Measurements from ENCODE around the gene CFL2.
"Not testable (repeated sequence)": the region's sequence is repeated elsewhere in the genome, so short reads cannot be mapped to it uniquely, and the experiment has no call there.

The CFL2 gene

DNA sequence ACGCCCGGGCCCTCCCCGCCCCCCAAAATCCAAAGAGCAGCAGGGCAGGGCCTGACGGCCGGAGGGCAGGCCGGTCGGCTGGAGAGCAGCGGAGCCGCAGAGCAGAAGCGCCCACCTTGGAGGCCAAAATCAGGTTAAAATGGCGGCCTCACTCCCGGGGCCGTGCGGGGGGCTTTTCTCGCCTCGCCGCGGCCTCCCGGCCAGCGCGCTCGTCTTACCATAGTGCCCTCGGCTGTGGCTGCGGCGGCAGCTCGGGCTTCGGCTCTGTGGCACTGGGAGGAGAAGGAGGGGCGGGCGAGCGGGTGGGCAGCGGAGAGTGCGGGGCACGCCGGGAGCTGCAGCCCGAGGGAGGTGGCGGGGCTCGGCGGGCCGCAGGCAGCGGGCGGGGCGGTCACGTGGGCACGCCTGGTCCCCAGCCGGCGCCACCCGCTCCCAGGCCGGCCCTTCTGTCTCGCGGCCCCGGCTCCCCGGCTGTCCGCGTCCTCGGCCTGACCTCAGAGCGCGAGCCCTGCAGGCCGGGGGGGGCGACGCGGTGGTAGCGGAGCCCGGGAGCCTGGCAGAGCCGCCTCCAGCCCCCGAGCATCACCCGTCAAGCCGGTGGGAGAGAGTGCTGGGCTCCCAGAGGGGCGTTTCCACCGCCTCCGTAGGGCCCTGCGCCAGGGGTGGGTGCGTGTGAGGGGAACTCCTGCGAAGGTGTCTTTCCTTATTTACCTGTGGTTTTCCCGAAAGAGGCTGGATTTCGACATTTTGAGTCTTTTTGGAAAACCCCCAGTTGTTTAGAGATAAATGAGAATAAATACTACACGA lies at the start of gene CFL2:
Gene CFL2, minus strand, starts transcription at position 274 of the 807 bp plus-strand sequence. Its CDS starts 53 bp downstream, at position 221.
- no peak for DNase-seq

DNA sequence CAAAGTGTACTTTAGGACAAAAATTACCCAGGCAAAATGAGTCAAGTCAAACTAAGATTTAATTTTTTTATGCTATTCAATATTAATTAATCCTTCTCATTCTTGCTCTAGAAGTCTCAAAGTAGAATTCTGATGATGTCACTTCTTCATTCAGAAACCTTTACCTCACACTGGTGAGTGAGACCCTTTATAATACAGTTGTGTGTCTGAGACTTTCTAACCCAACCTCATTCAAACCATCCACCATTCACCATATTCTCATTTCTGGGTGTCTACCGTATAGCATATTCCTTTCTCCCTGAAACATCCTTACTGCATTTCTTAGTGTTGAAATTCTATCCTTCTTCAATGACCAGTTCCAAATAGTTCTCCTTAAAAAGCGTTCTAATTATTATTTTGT lies 40.8 kb upstream of the CFL2 start:
- no peak for DNase-seq

DNA sequence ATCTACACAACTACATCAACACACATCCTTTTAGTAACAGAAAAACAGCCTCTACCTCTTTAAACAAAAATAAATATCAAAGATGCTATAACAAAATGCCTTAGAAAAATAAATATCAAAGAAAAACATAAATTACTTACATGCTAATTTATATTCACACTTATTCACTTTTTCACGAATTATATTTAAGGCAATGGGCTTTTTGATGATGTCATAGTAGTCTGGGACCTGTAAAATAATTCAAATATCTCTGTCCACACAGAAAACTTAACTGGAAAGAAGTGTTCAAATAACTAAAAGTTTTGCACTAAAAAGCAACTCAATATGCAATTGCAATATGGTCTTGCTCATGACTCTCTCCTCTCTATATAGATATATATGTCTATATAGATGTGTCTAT lies 40.3 kb upstream of the CFL2 start:
- no peak for DNase-seq

DNA sequence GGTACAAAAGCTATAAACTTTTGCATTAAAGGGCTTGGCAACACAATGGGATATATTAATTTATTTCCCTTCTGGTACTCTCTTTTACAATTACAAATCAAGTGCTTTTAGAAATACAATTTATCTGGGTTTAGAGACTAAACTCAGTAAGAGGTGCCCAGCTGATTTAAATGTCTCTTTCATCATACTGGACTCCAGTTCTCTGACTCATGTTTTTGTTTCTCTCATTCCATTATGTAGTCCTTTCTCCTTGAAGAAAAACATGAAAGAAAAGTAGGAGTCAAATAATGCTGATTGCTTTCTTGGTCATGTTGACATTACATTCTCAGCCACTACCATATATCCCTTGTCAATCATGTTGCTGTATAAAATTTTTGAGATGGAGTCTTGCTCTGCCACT lies 36.3 kb upstream of the CFL2 start:
- no peak for DNase-seq

DNA sequence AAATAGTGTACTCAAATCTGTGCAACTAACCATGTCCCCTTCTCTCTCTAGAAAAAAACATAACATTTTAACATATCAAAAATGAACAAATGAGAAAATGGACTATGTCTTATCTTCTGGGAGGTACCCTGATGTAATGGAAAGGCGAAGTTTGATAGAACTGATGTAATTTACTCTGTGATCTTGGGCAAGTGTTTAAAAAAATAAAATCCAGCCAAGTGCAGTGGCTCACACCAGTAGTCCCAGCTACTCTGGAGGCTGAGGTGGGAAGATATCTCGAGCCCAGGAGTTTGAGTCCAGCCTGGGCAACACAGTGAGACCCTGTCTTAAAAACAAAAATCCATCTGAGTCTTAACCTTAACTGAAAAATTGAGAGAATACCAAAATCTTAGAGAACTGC lies 35.8 kb upstream of the CFL2 start:
- DNase-seq: no peak

DNA sequence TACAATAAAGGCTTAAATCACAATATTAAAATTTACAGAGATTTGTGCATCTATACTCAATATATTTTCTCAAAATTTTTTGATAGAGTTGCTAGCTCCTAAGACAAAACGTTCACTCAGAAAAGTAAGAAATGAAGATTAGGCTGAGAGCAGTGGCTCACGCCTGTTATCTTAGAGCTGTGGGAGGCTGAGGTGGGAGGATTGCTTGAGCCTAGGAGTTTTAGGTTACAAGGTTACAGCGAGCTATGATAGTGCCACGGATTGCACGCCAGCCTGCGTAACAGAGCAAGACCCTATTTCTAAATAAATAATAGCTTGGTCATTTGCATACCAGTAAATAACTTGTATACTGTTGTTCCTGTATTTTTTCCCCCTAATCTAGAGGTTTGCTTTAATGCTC lies 35.0 kb upstream of the CFL2 start:
- DNase-seq: no peak

DNA sequence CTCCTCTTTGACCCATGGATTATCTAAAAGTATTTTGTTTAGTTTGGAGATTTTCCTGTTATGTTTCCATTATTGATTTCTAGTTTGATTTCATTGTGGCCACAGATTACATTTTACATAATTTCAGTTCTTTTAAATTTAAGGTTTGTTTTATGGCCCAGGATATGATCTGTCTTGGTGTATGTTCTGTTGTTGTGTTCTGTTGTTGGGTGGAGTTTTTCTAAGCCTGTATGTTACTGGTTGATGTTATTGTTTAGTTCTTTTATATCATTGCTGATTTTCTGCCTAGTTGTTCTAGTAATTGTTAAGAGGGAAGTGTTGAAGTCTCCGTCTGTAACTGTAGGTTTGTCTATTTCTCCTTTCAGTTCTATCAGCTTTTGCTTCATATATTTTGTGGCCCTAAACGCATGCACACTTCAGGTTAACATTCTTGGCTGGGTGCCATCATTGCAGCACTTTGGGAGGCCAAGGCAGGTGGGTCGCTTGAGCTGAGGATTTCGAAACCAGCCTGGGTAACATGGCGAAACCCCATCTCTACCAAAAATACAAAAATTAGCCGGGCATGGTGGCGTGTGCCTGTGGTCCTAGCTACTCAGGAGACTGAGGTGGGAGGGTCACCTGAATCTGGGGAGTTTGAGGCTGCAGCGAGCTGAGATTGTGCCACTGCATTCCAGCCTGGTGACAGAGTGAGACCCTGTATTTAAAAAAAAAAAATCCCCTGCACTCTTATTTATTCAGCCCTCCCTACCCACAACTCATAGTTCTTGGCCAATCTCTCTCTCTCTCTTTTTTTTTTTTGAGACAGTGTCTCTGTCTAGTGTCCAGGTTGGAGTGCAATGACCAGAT lies 28.1 kb upstream of the CFL2 start:
- DNase-seq: no peak

DNA sequence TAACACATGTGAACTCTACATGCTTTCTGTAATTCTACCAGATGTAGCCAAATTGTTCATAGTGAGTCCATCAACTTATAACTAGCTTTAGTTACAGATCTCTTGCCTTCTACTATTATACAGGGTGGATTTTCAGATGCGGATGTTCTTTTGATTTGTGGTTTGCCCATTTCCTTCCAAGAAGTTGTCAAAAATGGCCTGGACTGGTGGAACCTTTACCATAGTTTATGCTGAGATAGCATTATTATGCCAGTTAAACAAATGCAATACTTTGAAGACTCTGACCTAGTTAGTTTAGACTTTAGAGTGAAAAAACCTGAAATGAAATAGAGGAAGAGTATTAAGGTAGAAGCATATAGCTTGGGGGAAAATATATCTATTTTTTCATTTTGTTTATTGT lies 27.4 kb upstream of the CFL2 start:
- DNase-seq: no peak

DNA sequence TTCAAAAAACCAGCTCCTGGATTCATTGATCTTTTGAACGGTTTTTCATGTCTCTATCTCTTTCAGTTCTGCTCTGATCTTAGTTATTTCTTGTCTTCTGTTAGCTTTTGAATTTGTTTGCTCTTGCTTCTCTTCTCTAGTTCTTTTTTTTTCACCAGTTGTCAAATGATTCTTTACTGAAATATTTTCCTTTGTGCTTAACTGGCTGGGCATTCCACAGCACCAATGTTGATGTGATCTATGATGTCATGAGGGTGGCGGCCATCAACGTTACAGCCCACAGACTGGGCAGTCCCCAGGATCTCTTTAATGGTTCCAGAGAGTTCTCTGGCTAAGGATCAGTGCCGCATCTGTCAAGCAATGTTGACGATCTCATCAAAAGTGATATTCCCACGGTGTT lies 25.7 kb upstream of the CFL2 start:
- not testable (repeated sequence) for DNase-seq

DNA sequence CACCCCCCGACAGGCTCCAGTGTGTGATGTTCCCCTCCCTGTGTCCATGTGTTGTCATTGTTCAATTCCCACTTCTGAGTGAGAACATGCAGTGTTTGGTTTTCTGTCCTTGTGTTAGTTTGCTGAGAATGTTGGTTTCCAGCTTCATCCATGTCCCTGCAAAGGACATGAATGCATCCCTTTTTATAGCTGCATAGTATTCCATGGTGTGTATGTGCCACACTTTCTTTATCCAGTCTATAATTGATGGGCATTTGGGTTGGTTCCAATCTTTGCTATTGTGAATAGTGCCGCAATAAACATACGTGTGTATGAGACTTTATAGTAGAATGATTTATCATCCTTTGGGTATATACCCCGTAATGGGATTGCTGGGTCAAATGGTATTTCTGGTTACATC lies 22.7 kb upstream of the CFL2 start:
- DNase-seq: not testable (repeated sequence)

DNA sequence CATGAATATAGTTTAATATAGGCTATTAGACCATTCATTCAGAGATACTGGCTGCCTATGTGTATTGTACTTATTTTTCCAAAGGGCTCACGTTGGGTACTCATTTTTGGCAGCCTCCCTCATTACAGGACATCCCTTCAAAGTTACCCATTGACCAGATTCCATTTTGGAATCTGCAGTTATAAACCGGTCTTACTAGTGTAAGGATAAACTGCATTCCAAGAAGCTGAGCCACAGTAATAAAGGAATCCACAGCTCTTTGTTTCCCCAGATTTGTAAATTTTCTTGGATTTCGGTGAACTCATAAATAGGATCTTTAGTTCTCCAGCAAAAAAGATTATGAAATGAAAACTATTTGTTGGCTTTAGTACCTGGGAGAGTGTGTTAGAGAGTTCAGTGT lies 18.9 kb upstream of the CFL2 start:
- no peak for DNase-seq

DNA sequence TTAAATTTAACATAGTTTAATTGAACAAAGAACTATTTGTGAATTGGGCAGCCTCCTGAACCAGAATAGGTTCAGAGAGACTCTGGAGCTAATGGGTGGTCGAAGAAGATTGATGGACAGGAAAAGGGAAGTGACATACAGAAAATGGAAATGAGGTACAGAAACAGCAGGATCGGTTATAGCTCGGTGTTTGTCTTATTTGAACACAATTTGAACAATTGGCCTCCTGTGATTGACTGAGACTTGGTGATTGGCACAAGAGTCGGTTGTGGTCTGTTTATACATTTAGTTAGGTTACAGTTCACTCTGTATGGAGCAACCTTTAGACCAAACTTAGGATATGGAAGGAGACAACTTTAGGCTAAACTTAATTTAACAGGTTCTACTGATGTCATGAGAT lies 18.4 kb upstream of the CFL2 start:
- no peak for DNase-seq

DNA sequence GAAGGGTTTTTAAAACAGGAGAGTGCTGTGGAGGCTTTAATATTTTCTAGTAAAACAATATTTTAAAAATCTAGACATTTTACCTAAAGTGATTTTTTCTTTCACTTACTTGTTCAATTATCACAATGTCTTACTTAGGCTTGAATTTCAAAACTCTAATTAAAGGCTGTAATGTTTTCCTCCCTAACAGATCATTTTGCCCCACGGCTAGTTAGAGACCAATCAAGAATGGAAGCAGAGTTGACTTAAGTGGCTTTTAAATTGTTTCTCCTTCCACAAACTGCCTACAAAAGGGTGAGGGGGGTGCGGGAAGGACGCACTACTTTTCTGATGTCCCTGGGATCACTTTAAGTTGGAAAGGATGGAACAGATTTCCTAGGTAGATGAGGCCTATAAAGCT lies 9.5 kb upstream of the CFL2 start:
- no peak for DNase-seq

DNA sequence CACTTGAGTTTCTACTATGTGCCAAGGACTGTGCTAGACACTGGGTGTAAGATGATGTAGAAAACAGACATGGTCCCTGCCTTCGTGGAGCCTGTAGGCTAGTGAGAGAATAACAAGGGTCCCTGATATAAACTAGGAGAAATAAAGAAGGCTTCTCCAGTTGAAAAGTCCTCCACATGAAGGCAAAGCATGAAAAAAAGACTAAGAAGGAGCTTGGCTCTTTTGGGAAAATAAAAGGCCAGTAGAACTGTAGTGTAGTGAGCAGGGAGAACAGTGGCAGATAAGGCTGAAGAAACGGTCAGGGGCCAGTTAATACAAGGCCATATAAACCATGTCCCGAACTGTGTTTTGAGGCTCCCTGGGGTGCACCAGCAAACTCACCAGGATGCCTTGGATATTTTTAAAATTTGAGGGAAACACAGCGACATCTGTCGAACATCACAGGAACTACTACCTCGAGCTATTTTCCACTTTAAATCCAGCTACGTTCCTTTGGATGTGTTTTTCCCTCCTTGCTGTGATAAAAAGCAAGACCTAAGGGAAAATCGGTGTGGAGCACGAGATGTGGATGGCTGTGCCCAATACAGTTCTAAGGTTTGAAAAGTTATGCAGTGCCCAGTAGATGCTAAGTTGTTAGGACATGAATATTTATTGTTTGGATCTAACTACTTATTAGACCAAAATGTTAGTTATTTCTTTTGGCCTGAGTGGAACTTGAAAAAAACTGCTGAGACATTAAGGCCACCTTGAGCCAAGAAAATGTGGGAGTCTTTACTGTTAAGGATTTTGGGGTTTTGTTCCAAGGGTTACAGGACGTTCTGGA lies 8.5 kb upstream of the CFL2 start:
- no peak for DNase-seq

DNA sequence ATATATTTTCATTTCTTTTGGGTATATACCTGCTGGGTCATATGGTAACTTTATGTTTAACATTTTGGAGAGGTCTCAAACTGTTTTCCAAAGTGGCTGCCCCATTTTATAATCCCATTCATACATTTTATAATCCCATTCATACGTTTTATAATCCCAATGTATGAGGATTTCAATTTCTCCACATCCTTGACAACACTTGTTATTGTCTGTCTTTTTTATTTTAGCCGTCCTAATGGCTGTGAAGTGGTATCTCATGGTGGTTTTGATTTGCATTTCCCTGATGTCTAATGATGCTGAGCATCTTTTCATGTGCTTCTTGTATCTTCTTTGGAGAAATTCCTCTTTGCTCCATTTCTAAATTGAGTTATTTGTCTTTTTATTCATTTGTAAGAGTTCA lies 6.7 kb upstream of the CFL2 start:
- no peak for DNase-seq

DNA sequence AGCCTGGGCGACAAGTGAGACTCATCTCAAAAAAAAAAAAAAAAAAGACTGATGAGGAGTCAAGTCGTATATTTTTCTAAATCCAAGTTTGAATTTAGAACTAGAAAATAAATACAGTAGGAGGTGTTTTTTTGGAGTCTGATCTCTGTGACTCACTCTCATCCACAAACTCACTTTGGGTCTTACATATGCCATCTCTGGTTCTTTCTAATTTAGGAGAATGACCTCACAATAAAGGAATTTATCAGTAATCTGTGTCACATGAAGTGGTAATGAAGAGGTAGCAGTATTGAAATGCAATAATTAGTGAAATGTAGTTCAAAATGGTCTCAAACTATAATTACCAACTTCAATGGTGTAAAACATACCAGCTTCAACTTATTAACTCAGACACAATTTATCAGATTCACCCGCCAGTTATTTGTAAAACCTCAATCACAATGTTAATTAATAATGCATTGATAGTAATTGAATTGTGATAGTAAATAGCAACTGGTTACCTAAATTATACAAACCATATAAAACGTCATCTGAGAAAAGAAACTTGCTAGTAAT lies 4.4 kb upstream of the CFL2 start:
- no peak for DNase-seq

DNA sequence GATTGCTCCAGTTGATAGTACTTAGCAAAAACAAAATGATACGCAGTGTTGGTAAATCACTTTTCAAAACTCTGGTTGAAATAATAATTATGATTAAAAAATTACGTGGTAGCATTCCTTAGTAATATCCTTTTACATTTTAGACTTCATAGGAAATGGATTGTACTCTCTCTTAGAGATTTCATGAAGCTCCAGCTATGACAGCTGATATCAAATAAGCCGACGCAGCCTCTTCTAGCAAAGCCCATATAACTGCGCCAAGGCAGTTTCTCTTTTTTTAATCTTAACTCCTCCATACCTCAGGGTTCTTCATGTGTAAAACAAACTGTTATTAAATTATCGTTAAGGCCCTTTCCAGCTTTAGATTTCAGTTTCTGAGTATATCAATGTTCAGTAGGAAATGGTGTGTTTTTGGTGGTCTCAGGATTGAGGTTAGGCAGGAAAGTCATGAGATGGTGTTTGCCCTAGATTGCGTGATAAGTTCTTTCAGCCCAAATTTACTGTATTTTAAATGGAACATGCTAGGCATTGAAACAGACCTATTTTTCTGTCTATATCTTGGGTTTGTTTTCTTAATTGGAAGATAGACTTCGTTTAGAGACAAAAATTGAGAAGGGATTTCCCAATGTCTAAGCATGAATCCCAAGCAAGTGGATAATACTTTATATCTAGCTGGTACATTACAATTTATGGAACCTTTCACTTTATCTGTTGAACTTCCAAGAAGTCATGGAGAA lies 902 bp upstream of the CFL2 start:
- DNase-seq: no peak

DNA sequence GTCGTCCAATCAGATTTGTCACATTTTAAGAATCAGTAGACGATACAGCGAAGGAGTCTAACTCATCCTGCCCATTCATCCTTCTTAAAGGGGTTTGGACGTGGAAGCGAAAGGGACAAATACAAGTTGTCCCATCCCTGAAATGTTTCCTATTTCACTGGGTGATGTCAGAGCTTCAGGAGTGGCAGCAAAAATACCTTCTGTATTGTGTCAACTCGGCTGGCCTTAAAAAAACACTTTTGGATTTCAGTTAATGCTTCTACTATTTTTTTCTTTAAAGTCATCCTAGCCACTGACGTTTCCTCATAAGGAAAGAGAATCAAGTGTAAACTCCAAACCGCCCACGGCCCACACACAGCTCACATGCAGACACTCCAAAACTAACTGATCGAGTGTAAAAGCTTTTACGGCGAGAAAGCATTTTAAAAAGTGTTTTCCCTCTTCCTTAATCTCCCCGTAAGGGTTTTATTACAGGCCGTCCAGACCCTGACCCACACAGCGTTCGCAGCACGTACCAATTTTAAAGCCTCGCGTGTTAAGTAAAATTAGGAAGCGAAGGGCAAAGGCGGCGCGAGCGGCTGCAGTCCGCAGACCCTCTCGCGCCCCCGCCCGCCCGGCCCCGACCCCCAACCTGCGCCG lies 593 bp downstream of the CFL2 start:
- DNase-seq: peak; percentile 71

DNA sequence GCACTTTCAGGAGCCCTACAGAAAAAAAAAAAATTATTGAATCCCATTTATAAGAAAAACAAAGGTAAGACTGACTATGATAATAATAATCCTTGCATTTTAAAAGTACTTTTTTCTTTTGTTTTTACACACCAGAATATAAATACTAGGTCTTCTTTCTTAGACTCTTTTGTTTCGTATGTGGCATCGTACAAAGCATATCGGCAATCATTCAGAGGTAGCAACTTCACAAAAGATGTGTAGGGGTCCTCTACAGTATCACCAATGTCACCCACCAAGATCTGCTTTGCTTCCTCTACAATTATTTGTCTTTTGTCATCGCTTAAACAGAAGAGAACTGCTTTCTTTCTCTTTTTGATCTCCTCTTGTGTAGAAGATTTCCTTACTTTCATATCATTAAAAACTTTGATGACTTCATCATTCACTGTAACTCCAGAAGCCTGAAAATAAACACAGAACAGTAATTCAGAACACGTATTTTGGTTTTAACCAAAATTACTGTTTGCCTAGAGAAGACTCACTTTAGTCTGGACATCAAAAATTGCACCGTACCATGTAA lies 1.2 kb downstream of the CFL2 start:
- DNase-seq: no peak

DNA sequence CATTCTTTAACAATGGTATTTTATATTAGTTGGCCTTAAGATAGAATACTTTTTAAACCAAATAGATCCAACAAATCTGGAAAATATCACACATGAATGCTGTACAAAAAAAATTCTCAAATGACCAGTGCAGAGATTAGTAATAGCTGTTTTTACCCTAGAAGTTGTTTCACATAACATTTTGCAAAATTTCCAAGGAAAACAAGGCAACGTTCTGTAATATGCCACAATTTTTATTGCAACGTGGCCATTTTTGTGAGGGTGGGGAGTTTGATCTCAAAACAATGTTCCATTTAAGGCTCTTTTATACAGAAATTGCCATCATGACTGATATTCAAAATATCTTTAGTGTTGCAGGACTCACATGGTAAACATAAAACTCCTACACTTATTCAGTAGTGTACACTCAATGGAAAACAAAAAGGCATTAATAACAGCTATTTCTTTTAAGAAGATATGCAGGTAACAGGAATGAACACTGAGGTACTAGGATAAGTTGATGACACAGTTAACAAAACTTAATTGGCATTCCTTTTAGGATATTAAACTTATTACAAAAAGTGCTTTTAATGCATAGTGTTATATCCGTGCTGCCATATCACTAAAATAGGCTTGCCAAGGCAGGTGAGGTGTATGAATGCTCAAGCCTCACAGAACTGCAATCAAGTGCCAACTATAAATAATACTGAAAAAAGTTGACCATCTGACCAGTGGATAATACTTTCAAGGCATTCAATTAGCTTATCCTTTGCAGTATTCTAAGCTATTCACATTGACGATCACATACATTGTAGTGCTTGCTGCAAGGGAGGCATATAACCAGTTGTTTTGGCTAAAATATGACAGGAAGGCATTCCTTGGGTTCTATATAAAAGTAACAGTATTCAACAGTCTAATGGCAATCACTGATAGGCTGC lies 2.3 kb downstream of the CFL2 start:
- DNase-seq: no peak

Measured in amniotic stem cell (primary cell).